ENCODE results near the gene EGLN3.

DNA sequence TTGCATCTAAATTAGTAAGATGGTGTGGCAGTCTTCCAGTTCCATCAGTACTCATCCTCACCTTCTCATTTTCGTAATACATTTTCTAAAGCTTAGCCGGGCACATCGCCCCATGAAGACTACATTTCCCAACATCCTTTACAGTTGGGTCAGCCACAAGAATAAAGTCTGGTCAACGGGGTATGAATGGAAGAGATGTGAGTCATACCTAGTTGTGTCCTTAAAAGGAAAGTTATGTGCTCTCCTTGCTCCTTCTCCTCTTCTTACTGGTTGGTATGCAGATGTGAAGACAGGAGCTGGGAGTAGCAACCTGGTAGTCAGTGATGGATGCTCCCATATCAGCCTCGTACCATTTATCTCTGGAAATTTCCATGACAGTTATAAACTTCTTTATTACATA is 35.9 kb upstream of the EGLN3 start:
- TF ChIP-seq, protein P1, sequence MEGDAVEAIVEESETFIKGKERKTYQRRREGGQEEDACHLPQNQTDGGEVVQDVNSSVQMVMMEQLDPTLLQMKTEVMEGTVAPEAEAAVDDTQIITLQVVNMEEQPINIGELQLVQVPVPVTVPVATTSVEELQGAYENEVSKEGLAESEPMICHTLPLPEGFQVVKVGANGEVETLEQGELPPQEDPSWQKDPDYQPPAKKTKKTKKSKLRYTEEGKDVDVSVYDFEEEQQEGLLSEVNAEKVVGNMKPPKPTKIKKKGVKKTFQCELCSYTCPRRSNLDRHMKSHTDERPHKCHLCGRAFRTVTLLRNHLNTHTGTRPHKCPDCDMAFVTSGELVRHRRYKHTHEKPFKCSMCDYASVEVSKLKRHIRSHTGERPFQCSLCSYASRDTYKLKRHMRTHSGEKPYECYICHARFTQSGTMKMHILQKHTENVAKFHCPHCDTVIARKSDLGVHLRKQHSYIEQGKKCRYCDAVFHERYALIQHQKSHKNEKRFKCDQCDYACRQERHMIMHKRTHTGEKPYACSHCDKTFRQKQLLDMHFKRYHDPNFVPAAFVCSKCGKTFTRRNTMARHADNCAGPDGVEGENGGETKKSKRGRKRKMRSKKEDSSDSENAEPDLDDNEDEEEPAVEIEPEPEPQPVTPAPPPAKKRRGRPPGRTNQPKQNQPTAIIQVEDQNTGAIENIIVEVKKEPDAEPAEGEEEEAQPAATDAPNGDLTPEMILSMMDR (IDR thresholded peaks at IDR 0.05; ENCODE audit: borderline replicate concordance, extremely low read depth, low read length, poor library complexity, severe bottlenecking), result no peak
- TF ChIP-seq EZH2 (IDR thresholded peaks at IDR 0.05; ENCODE audit: borderline replicate concordance, low read depth, low read length, severe bottlenecking), result no peak
